GM21786 (cell line): Measurements from ENCODE around the gene HDAC2.
"Not testable (repeated sequence)": the region's sequence is repeated elsewhere in the genome, so short reads cannot be mapped to it uniquely, and the experiment has no call there.

Experiments
- ATAC-seq: cut with Tn5 transposase; IDR thresholded peaks from one replicate; pipeline ENCODE4 v1.9.1; 2021; ENCODE audit not compliant: unreplicated experiment

The HDAC2 gene

GRCh38 chr6:113920663-113921267 lies 50.2 kb downstream of the HDAC2 start:
- peak; percentile 92 for ATAC-seq

- ATAC-seq, result not testable (repeated sequence)
Measured at GRCh38 chr6:113910285-113910684, 60.7 kb downstream of the HDAC2 start.

- ATAC-seq, result peak; percentile 58
Measured at GRCh38 chr6:113909224-113909856, 61.6 kb downstream of the HDAC2 start.

- ATAC-seq, result no peak
Measured at GRCh38 chr6:113908801-113909200, 62.1 kb downstream of the HDAC2 start.

GRCh38 chr6:113907102-113907815 lies 63.7 kb downstream of the HDAC2 start:
- ATAC-seq, result no peak

- ATAC-seq, result no peak
Measured at GRCh38 chr6:113903666-113904330, 67.2 kb downstream of the HDAC2 start.

GRCh38 chr6:113901482-113901881 lies 69.5 kb downstream of the HDAC2 start:
- no peak for ATAC-seq

- no peak for ATAC-seq
Measured at GRCh38 chr6:113894712-113895674, 76.0 kb downstream of the HDAC2 start.

GRCh38 chr6:113893866-113894265 lies 77.1 kb downstream of the HDAC2 start:
- no peak for ATAC-seq

- no peak for ATAC-seq
Measured at GRCh38 chr6:113893451-113893850, 77.5 kb downstream of the HDAC2 start.

- ATAC-seq, result no peak
Measured at GRCh38 chr6:113888956-113889630, 81.9 kb downstream of the HDAC2 start.

GRCh38 chr6:113888493-113888892 lies 82.5 kb downstream of the HDAC2 start:
- ATAC-seq, result no peak

GRCh38 chr6:113886512-113886911 lies 84.4 kb downstream of the HDAC2 start:
- ATAC-seq, result no peak

- ATAC-seq, result no peak
Measured at GRCh38 chr6:113884011-113884410, 86.9 kb downstream of the HDAC2 start.
